H1 (cell line): ENCODE data around the gene CACNB4. TPM values are rescaled to one million over a fixed set of nuclear protein-coding genes. Genes with fewer than 3 reads are reported as not detected.

Source experiments
- CTCF ChIA-PET: fragments of 300-600 bp; sonication (Branson Sonifier 250); formaldehyde crosslinking; loops from one replicate; lab custom pipeline; 2021; ENCODE audit not compliant: partially characterized antibody; lab: Charles Lee
- POLR2A ChIA-PET: fragments of 300-600 bp; sonication (Branson Sonifier 250); formaldehyde crosslinking; loops from one replicate; lab custom pipeline; 2021; ENCODE audit warnings: inconsistent platforms; ENCODE audit not compliant: partially characterized antibody; lab: Charles Lee
- DNase-seq, 2 experiments: peaks; one replicate each; pipeline versions ENCODE4 v3.0.0 to v3.0.0-alpha.2; 2010 to 2022; ENCODE audit warnings: low spot score in 2 of 2, low read depth in 1 of 2, mixed read lengths in 1 of 2
- FAIRE-seq: peaks from 2 replicates; lab custom pipeline; 2011; peaks lifted over from hg19 to GRCh38; lab: Jason Lieb, UNC
- H2AFZ ChIP-seq: 2 replicates; pipeline ENCODE4 v1.8.1; 2012; ENCODE audit warnings: low read length, inconsistent platforms
- H2AK5ac ChIP-seq: 2 replicates; pipeline ENCODE4 v1.6.1; 2013; ENCODE audit warnings: low read depth, low read length
- H2BK120ac ChIP-seq: replicated peaks from 2 replicates; pipeline ENCODE3; 2013; ENCODE audit warnings: low read depth, low read length, inconsistent platforms
- H2BK12ac ChIP-seq: 2 replicates; pipeline ENCODE4 v1.6.1; 2013; ENCODE audit warnings: low read depth, low read length
- H2BK15ac ChIP-seq: 2 replicates; pipeline ENCODE4 v1.6.1; 2013; ENCODE audit warnings: low read length
- H2BK20ac ChIP-seq: 2 replicates; pipeline ENCODE4 v1.6.1; 2013; ENCODE audit warnings: low read length
- H2BK5ac ChIP-seq: 2 replicates; pipeline ENCODE4 v1.6.1; 2013; ENCODE audit warnings: low read depth, low read length
- H3K14ac ChIP-seq: 2 replicates; pipeline ENCODE4 v1.6.1; 2013; ENCODE audit warnings: inconsistent platforms; ENCODE audit not compliant: insufficient read length
- H3K18ac ChIP-seq: 2 replicates; pipeline ENCODE4 v1.6.1; 2013; ENCODE audit warnings: low read length; ENCODE audit errors: extremely low read depth
- H3K23ac ChIP-seq: 2 replicates; pipeline ENCODE4 v1.6.1; 2013; ENCODE audit warnings: inconsistent platforms; ENCODE audit not compliant: insufficient read length
- H3K23me2 ChIP-seq: 2 replicates; pipeline ENCODE4 v1.6.1; 2013; ENCODE audit warnings: low read depth, low read length
- H3K27ac ChIP-seq: 2 replicates; pipeline ENCODE4 v1.6.1; 2011; ENCODE audit warnings: low read depth, low read length, inconsistent platforms
- H3K27me3 ChIP-seq, 4 experiments: replicated peaks in 1 of 4; 1 replicate in 1 of 4; 2 replicates in 3 of 4; pipeline versions ENCODE4 v1.6.1 to v1.8.1; 2011 to 2013; ENCODE audit warnings: low read length in 3 of 4, mild to moderate bottlenecking in 3 of 4, inconsistent platforms in 2 of 4, mixed read lengths in 2 of 4, moderate library complexity in 1 of 4; ENCODE audit not compliant: control insufficient read depth in 3 of 4, insufficient read depth in 3 of 4; ENCODE audit errors: extremely low read depth in 1 of 4
- H3K36me3 ChIP-seq, 4 experiments: 2 replicates each; pipeline versions ENCODE4 v1.6.1 to v1.8.1; 2011 to 2013; ENCODE audit warnings: mild to moderate bottlenecking in 4 of 4, low read length in 3 of 4, moderate library complexity in 2 of 4, control low read depth in 1 of 4, inconsistent platforms in 1 of 4; ENCODE audit not compliant: insufficient read depth in 4 of 4, control insufficient read depth in 2 of 4
- H3K4ac ChIP-seq: replicated peaks from 2 replicates; pipeline ENCODE3; 2013; ENCODE audit warnings: low read length, low read depth, mixed read lengths, inconsistent platforms; ENCODE audit not compliant: insufficient read length
- H3K4me1 ChIP-seq, 4 experiments: replicated peaks in 1 of 4; 1 replicate in 1 of 4; 2 replicates in 3 of 4; pipeline versions ENCODE4 v1.6.1 to v1.8.1; 2011 to 2013; ENCODE audit warnings: low read length in 3 of 4, inconsistent platforms in 2 of 4, mixed read lengths in 1 of 4; ENCODE audit not compliant: insufficient read depth in 4 of 4, control insufficient read depth in 3 of 4
- H3K4me2 ChIP-seq, 2 experiments: 2 replicates each; pipeline versions ENCODE4 v1.6.1 to v1.8.1; 2011 to 2013; ENCODE audit warnings: low read depth in 2 of 2, low read length in 2 of 2, control low read depth in 1 of 2, inconsistent platforms in 1 of 2, mild to moderate bottlenecking in 1 of 2; ENCODE audit not compliant: insufficient read depth in 1 of 2
- H3K4me3 ChIP-seq, 4 experiments: fragments of 200-600, 300-600 bp in 1 of 4; sonication (generic), shearing (Covaris generic), sonication (Bioruptor Twin) in 1 of 4; 2 replicates each; pipeline versions ENCODE4 v1.5.1 to v1.8.1; 2011 to 2016; ENCODE audit warnings: low read length in 4 of 4, low read depth in 3 of 4, control low read depth in 2 of 4, inconsistent platforms in 2 of 4, mild to moderate bottlenecking in 2 of 4, mixed read lengths in 1 of 4, moderate library complexity in 1 of 4; ENCODE audit not compliant: insufficient read depth in 2 of 4; ENCODE audit errors: extremely low read depth in 1 of 4
- H3K56ac ChIP-seq: replicated peaks from 2 replicates; pipeline ENCODE3; 2013; ENCODE audit warnings: low read depth, mild to moderate bottlenecking, mixed read lengths, low read length, inconsistent platforms; ENCODE audit not compliant: insufficient read length
- H3K79me1 ChIP-seq: 2 replicates; pipeline ENCODE4 v1.6.1; 2013; ENCODE audit warnings: low read depth, low read length, control low read depth
- H3K79me2 ChIP-seq, 2 experiments: 2 replicates each; pipeline versions ENCODE4 v1.6.1 to v1.8.1; 2012 to 2013; ENCODE audit warnings: low read length in 2 of 2, mild to moderate bottlenecking in 2 of 2, inconsistent platforms in 1 of 2; ENCODE audit not compliant: insufficient read depth in 2 of 2, control insufficient read depth in 1 of 2
- H3K9ac ChIP-seq, 4 experiments: replicated peaks in 1 of 4; 1 replicate in 1 of 4; 2 replicates in 3 of 4; pipeline versions ENCODE4 v1.6.1 to v1.8.1; 2011 to 2013; ENCODE audit warnings: low read depth in 3 of 4, low read length in 3 of 4, control low read depth in 2 of 4, mild to moderate bottlenecking in 2 of 4, moderate library complexity in 2 of 4, inconsistent platforms in 1 of 4; ENCODE audit errors: extremely low read depth in 1 of 4
- H3K9me3 ChIP-seq, 2 experiments: 2 replicates each; pipeline versions ENCODE4 v1.6.1 to v1.8.1; 2012 to 2013; ENCODE audit warnings: mild to moderate bottlenecking in 2 of 2, moderate library complexity in 2 of 2, control low read depth in 1 of 2, inconsistent platforms in 1 of 2, low read depth in 1 of 2, low read length in 1 of 2, mixed read lengths in 1 of 2; ENCODE audit not compliant: insufficient read depth in 2 of 2
- H4K20me1 ChIP-seq, 2 experiments: replicated peaks in 1 of 2; 2 replicates each; pipeline versions ENCODE3 to v1.8.1; 2011 to 2013; ENCODE audit warnings: inconsistent platforms in 2 of 2, low read length in 2 of 2, mild to moderate bottlenecking in 1 of 2; ENCODE audit not compliant: insufficient read depth in 2 of 2, control insufficient read depth in 1 of 2
- H4K5ac ChIP-seq: 2 replicates; pipeline ENCODE4 v1.6.1; 2013; ENCODE audit warnings: low read length, low read depth, mixed read lengths, inconsistent platforms; ENCODE audit not compliant: insufficient read length
- H4K8ac ChIP-seq: 2 replicates; pipeline ENCODE4 v1.8.0; 2013; ENCODE audit warnings: mild to moderate bottlenecking, moderate library complexity, low read length, inconsistent platforms; ENCODE audit not compliant: insufficient read depth; ENCODE audit errors: extremely low read depth
- H4K91ac ChIP-seq: replicated peaks from 2 replicates; pipeline ENCODE3; 2013; ENCODE audit warnings: low read length, mixed read lengths, inconsistent platforms; ENCODE audit not compliant: insufficient read length
- CTCF ChIP-seq, 3 experiments: IDR thresholded peaks; 1 replicate in 2 of 3; 2 replicates in 1 of 3; pipeline versions ENCODE4 v1.5.1 to v1.6.1; 2011; ENCODE audit warnings: low read length in 3 of 3, mild to moderate bottlenecking in 3 of 3, inconsistent platforms in 2 of 3, low read depth in 1 of 3, moderate library complexity in 1 of 3; ENCODE audit not compliant: insufficient read depth in 1 of 3; ENCODE audit errors: control extremely low read depth in 1 of 3
- RAD21 ChIP-seq, 2 experiments: IDR thresholded peaks in 1 of 2; conservative IDR thresholded peaks in 1 of 2; 2 replicates each; pipeline ENCODE4 v1.6.1; 2011; ENCODE audit warnings: low read depth in 2 of 2, low read length in 2 of 2, improper control_type of control experiment in 1 of 2, inconsistent platforms in 1 of 2, mild to moderate bottlenecking in 1 of 2, moderate library complexity in 1 of 2
- TAF1 ChIP-seq: IDR thresholded peaks from 2 replicates; pipeline ENCODE4 v1.6.1; 2011; ENCODE audit warnings: mild to moderate bottlenecking, low read depth, low read length
- WGBS, 2 experiments: shearing (Covaris generic) in 1 of 2; methylation state at CpG; one replicate each; pipeline versions ENCODE4 v1.1.6 to v1.1.7; 2013 to 2015; ENCODE audit warnings: low lambda C conversion rate in 2 of 2, mixed read lengths in 2 of 2, inconsistent platforms in 1 of 2, low coverage in 1 of 2, missing lambda C conversion rate in 1 of 2; ENCODE audit not compliant: insufficient replicate concordance in 2 of 2, insufficient coverage in 1 of 2, insufficient read length in 1 of 2; ENCODE audit errors: extremely low coverage in 1 of 2, missing lambda C conversion rate in 1 of 2; 5-methylcytosine and 5-hydroxymethylcytosine counted together
- polyA plus RNA-seq, 7 experiments: library from polyadenylated mRNA; depleted of rRNA in 3 of 7; stranded (reverse) in 5 of 7; unstranded in 2 of 7; fragments of >200 nt in 5 of 7; fragments of 200-250 nt in 2 of 7; gene quantifications; 1 replicate in 5 of 7; 2 replicates in 1 of 7; 4 replicates in 1 of 7; pipeline versions ENCODE4 v1.2.1 to v1.2.3, GENCODE V29; 2011 to 2013; ENCODE audit warnings: missing spikeins in 2 of 7, mixed read lengths in 2 of 7
- total RNA-seq: library from RNA; stranded (reverse); fragmentation: NEBNext Ultra II Directional; extraction: Animal tissue kit (Norgen Biotek cat#: 25700); gene quantifications from 2 replicates; pipeline ENCODE4 v1.2.1, GENCODE V29; 2021

Gene CACNB4
- total and polyA plus RNA-seq, 2 of the 8 experiments (the other 6 are each of a cell fraction or from before 2014, with no cell fraction given) = 2.0 to 4.0 TPM

GRCh38 chr2:152036611-152037469 lies 62.0 kb downstream of the CACNB4 start:
- 46% methylated on average over 10 of the region's 10 CpGs; no CpG with 5 or more reads in 1 of the 2 experiments for WGBS, 2 experiments
- H3K14ac ChIP-seq = no peak overlapping the region

More at GRCh38 chr2:152036611-152037469, 62.0 kb downstream of the CACNB4 start:
- Histone ChIP-seq H2AK5ac (no peak overlapping the region), H3K23me2 (no peaks in the 10 kb centered on the region), H3K56ac (no peak overlapping the region), H2AFZ (no peak overlapping the region), H4K8ac (no peak overlapping the region), H3K4ac (no peak overlapping the region), H3K4me3 (no peak overlapping the region), H3K79me2 (no peaks in the 10 kb centered on the region), H3K23ac (no peak overlapping the region), H3K79me1 (no peaks in the 10 kb centered on the region), H3K9me3 (no peaks in the 10 kb centered on the region), H2BK12ac (no peak overlapping the region), H3K36me3 (no peaks in the 10 kb centered on the region), H4K20me1 (peaks cover 0 to 2% of the 10 kb centered on the region in 2 experiments), H2BK120ac (no peak overlapping the region), H3K4me1 (peaks cover 6 to 18% (median 13%) of the 10 kb centered on the region in 4 experiments; a peak in 6 of 7 replicates), H3K4me2 (no peak overlapping the region), H4K5ac (no peak overlapping the region), H3K27ac (no peak overlapping the region), H2BK20ac (no peak overlapping the region), H3K27me3 (peaks cover 0 to 29% (median 14%) of the 10 kb centered on the region in 4 experiments; a peak in 5 of 7 replicates), H2BK5ac (no peak overlapping the region), H2BK15ac (no peak overlapping the region), H3K18ac (no peak overlapping the region), H4K91ac (no peak overlapping the region), H3K9ac (no peak overlapping the region)
- FAIRE-seq (peak; percentile 94), DNase-seq (peak; percentile 41 to 66)
- TF ChIP-seq RAD21 (IDR thresholded peaks at IDR 0.05 in 1 of 2, conservative IDR thresholded peaks at IDR 0.05 in 1 of 2; ENCODE audit: low read depth in 2 of 2, low read length in 2 of 2) = peak; percentile 96 to 98
- TF ChIP-seq CTCF (IDR thresholded peaks at IDR 0.05; ENCODE audit: control extremely low read depth in 1 of 3, insufficient read depth in 1 of 3, low read depth in 1 of 3, low read length in 3 of 3) = peak; percentile 63 to 89 (median 85)
- no peak for TF ChIP-seq TAF1
- POLR2A ChIA-PET = interaction anchor here (1.2 kb wide), 1 partner anchor 138 kb away, joined by 4 read pairs; no protein-coding TSS in a partner anchor
- CTCF ChIA-PET = interaction anchor here (0.5 to 9.5 kb wide), 32 partner anchors 11 to 601 kb away, joined by 3 to 95 read pairs (median 4); no protein-coding TSS in a partner anchor
